Suppressor macrophage treated with lipopolysaccharide for 1 hour (primary cell): ENCODE data around the gene GRIK4.
"Not testable (repeated sequence)": the region's sequence is repeated elsewhere in the genome, so short reads cannot be mapped to it uniquely, and the experiment has no call there.

Experiments
- DNase-seq, 3 donors: peaks; one replicate each; pipeline ENCODE4 v3.0.0-alpha.2; 2020 to 2022

Gene GRIK4, protein sequence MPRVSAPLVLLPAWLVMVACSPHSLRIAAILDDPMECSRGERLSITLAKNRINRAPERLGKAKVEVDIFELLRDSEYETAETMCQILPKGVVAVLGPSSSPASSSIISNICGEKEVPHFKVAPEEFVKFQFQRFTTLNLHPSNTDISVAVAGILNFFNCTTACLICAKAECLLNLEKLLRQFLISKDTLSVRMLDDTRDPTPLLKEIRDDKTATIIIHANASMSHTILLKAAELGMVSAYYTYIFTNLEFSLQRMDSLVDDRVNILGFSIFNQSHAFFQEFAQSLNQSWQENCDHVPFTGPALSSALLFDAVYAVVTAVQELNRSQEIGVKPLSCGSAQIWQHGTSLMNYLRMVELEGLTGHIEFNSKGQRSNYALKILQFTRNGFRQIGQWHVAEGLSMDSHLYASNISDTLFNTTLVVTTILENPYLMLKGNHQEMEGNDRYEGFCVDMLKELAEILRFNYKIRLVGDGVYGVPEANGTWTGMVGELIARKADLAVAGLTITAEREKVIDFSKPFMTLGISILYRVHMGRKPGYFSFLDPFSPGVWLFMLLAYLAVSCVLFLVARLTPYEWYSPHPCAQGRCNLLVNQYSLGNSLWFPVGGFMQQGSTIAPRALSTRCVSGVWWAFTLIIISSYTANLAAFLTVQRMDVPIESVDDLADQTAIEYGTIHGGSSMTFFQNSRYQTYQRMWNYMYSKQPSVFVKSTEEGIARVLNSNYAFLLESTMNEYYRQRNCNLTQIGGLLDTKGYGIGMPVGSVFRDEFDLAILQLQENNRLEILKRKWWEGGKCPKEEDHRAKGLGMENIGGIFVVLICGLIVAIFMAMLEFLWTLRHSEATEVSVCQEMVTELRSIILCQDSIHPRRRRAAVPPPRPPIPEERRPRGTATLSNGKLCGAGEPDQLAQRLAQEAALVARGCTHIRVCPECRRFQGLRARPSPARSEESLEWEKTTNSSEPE

DNA sequence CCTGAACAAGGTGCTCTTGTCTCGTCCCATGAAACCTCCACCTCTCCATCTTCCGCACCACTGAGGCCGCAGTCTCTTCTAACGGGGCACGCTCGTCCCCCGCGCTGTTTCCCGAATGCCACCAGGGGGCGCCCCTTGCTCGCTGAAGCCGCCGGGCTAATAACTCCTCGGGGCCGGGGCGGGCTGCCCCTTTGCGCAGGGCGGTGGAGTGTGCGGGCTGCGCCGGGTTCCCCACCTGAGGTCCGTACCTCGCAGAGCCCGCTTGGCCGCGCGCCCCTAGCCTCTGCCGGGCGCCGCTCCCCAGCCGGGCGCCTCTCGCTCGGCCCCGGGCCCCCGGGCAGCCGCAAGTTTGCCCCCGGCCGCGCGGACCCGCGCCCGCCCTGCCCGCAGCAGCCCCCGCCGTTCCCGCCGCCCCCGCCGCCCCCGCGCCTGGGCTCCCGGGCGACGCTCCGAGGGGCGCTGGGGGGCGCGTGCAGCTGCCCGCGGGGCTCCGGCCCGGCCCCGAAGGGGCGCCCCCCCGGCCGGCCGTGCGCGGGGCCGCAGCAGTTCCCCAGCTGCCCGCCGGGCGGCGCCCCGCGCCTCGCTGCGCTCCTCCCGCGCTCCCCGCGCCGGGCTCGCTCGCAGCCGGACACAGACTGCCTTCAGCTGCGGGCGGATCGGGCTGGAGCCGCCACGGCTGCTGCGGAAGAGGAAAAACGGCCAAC, at the start of gene GRIK4:
TSS of gene GRIK4 (plus strand) at position 633 of the 704 bp plus-strand sequence. CDS start 148,571 bp downstream, outside the sequence.
- DNase-seq, result peak; percentile 79 to 91 (median 85)

- DNase-seq, result no peak
Measured at GRCh38 chr11:120462825-120463224, 48.7 kb upstream of the GRIK4 start.

- DNase-seq, result no peak
Measured at GRCh38 chr11:120465921-120466534, 45.5 kb upstream of the GRIK4 start.

DNA sequence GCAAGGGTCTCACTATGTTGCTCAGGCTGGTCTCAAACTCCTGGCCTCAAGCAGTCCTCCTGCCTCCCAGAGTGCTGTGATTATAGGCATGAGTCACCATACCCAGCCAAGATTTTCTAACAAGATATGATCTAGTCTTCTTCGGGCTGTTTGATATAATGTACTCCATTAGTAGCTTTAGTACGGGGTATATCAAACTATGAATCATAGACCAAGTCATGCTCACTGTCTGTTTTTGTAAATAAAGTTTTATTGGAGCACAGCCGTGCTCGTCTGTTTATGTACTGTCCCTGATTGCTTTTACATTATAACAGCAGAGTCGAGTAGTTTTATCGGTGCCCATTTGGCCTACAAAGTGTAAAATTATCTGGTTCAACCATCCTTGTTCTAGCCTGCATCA, 43.9 kb upstream of the GRIK4 start:
- DNase-seq, result no peak

DNA sequence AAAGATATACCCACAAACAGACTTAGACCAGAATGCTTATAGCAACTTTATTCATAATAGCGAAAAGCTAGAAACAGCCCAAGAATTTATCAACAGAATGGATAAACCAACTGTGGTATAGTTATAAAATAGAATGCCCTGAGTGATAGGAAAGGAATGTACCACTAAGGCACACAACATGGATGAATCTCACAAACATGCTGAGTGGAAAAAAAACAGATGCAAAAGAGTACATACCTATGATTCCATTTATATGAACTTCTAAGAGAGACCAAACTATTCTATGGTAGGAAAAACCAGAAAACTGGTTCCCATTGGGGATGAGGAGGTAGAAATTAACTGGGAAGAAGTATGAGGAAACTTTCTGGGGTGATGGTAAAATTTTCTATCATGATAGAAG, 40.4 kb upstream of the GRIK4 start:
- DNase-seq, result no peak

GRCh38 chr11:120471994-120472393, 39.6 kb upstream of the GRIK4 start:
- no peak for DNase-seq

DNA sequence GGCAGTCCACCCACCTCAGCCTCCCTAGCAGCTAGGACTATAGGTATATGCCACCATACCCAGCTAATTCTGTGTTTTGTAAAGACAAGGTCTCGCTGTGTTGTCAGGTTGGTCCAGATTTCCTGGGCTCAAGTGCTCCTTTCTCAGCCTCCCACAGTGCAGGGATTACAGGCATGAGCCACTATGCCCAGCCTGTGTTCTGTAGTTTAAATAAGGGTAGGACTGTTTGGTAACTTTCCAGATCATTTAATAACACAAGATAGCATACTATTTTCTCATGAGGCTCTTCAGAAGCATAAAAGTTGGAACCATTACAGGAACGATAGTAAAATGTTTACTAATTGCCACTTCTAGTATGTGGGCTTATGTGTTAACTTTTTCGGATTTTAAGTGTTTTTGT, 38.0 kb upstream of the GRIK4 start:
- DNase-seq, result no peak

DNA sequence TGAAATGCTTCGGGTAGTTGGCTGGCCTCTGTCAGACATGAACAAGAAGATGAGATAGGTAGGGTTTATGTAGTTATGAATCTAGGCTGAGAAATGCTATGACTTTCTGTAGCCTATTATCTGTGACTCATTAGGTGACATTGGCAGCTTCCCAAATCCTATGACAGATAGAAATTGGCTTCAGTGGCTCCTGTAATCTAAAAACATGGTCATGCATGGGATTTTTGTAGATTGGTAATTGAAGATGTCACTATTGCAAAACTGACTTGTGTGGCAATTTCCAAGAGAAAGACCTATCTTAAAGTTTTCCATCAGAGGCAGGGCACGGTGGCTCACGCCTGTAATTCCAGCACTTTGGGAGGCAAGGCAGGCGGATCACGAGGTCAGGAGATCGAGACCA, 29.4 kb upstream of the GRIK4 start:
- DNase-seq, result peak in 1 of 3 donors; percentile 20

- no peak for DNase-seq
Measured at GRCh38 chr11:120484722-120485121, 26.8 kb upstream of the GRIK4 start.

DNA sequence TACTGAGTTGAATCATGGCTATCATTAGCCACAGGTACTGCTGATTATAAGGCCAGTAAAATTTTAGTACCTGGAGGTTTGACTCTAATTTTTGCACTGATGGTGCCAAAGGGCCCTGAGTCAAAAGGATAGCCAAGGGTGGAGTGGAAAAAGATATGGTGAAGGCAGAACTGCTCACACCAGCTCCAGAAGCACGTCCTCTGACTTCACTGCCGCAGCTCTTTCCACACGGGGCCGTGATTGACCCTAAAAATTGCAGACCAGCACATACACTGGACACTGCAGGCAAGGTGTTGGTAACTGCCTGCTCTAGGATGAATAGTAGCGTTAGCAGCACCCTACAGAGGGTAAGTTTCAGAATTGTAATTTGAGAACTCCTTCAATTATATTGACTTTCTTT, 25.4 kb upstream of the GRIK4 start:
- no peak for DNase-seq

GRCh38 chr11:120489799-120490198, 21.7 kb upstream of the GRIK4 start:
- no peak for DNase-seq

- DNase-seq, result no peak
Measured at GRCh38 chr11:120492486-120492885, 19.1 kb upstream of the GRIK4 start.

GRCh38 chr11:120494595-120494994, 17.0 kb upstream of the GRIK4 start:
- no peak for DNase-seq

DNA sequence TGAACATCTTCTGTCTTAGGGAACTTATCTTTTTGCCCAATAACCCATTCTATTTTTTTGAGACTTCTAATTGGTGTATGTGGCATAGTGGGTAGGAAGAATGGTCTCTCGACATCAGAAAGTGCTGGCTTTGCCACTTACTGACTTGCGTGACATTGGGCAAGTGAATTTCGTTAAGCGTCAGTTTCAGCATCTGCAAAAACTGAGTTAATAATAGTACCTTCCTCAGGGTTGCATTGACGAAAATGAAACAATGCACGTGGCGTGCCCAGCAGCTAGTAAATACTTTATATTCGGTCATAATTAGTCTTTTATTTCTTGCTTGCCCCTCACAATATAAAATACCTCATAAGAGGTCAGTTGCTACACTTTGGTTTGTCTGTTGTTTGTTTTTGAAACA, 12.5 kb upstream of the GRIK4 start:
- DNase-seq, result no peak

GRCh38 chr11:120499859-120500258, 11.7 kb upstream of the GRIK4 start:
- DNase-seq, result no peak

- no peak for DNase-seq
Measured at GRCh38 chr11:120500414-120501071, 11.0 kb upstream of the GRIK4 start.

DNA sequence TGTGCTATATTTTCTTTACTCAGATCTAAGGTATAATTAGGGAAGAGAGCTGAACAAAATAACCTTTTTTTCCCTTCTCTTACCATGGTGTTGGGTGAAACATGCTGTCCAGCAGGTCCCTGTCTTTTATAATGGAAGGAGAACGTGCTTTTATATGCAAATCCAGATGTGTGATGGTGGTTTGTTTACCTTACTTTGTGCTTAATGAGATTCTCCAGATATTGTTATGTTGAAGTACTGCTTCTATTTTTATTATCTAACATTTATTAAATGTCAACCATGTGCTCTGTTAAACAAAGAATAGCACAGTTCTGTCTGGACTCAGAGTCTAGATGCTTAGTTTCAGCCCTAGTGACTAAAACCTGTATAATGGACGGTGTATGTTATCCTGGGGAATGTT, 10.1 kb upstream of the GRIK4 start:
- no peak for DNase-seq

DNA sequence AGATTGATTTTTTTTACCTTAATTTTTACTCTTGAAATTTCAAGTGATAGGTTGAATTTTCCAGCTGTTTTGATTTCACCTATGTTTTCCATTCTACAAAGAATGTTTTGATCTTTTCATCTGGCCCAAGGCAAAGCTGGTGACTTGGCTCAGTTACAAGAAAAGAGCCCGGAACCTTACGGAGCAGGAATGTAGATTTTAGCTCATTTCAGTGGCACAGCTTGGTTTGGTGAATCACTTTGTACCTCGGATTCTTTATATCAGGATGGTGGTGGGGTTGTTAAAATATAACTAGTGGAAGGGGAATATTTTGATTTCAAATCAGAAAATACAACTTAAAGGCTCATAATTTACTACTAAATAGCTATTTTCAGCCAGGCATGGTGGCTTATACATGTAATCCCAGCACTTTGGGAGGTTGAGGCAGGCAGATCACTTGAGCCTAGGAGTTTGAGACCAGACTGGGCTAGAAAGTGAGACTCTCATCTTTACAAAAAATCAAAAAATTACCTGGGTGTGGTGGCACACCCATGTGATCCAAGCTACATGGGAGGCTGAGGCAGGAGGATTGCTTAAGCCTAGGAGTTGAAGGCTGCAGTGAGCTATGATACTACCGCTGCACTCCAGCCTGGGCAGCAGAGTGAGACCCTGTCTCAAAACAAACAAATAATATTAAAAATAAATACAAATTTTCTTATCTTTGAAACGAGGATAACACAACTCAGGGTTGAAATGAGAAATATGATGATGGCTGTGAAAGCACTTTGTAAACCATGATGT, 9.4 kb upstream of the GRIK4 start:
- DNase-seq, result no peak

- not testable (repeated sequence) for DNase-seq
Measured at GRCh38 chr11:120503529-120503928, 8.0 kb upstream of the GRIK4 start.

GRCh38 chr11:120505801-120506425, 5.6 kb upstream of the GRIK4 start:
- no peak for DNase-seq
